GM10266 (cell line): ENCODE results near the gene C16orf74.

Experiments used
- DNase-seq: peaks from one replicate; pipeline ENCODE4 v3.0.0; 2012; ENCODE audit errors: extremely low spot score
- CTCF ChIP-seq: IDR thresholded peaks from 2 replicates; pipeline ENCODE4 v1.5.1; 2012; ENCODE audit warnings: mild to moderate bottlenecking, low read depth; ENCODE audit not compliant: control insufficient read depth, insufficient read depth; ENCODE audit errors: missing control alignments

The C16orf74 gene

GRCh38 chr16:85757341-85757822 lies 6.5 kb upstream of the C16orf74 start:
- TF ChIP-seq CTCF, result no peak
- DNase-seq, result no peak

GRCh38 chr16:85755929-85756768 lies 5.3 kb upstream of the C16orf74 start:
- TF ChIP-seq CTCF, result no peak
- DNase-seq, result peak; percentile 80

GRCh38 chr16:85754413-85754812 lies 3.5 kb upstream of the C16orf74 start:
- no peak for TF ChIP-seq CTCF
- DNase-seq, result no peak

- no peak for TF ChIP-seq CTCF
- DNase-seq, result no peak
These were observed 3.1 kb upstream of the C16orf74 start for GRCh38 chr16:85753976-85754375.

GRCh38 chr16:85753559-85753958 lies 2.7 kb upstream of the C16orf74 start:
- no peak for TF ChIP-seq CTCF
- no peak for DNase-seq

- DNase-seq, result no peak
These were observed 1.9 kb upstream of the C16orf74 start for GRCh38 chr16:85752511-85753420.

More at GRCh38 chr16:85752511-85753420, 1.9 kb upstream of the C16orf74 start:
- no peak for TF ChIP-seq CTCF
